BE2C (cell line): ENCODE measurements around the gene TGM2.

Experiments used
- DNase-seq: peaks from one replicate; pipeline ENCODE4 v3.0.0-alpha.2; 2020
- H3K27me3 ChIP-seq: fragments of 250-450 bp; sonication (Bioruptor Pico); 2 replicates; pipeline ENCODE4 v1.5.1; 2020; ENCODE audit warnings: mild to moderate bottlenecking
- H3K36me3 ChIP-seq: fragments of 250-450 bp; sonication (Bioruptor Pico); 2 replicates; pipeline ENCODE4 v1.5.1; 2020; ENCODE audit warnings: mild to moderate bottlenecking
- H3K4me1 ChIP-seq: fragments of 250-450 bp; sonication (Bioruptor Pico); 2 replicates; pipeline ENCODE4 v1.5.1; 2020
- H3K4me3 ChIP-seq: 2 replicates; pipeline ENCODE4 v1.5.1; 2011; ENCODE audit warnings: low read depth, low read length
- H3K9me3 ChIP-seq: fragments of 250-450 bp; sonication (Bioruptor Pico); 2 replicates; pipeline ENCODE4 v1.5.1; 2020
- TF ChIP-seq, protein P1 (sequence below): IDR thresholded peaks from 2 replicates; pipeline ENCODE4 v1.5.1; 2012; ENCODE audit warnings: mild to moderate bottlenecking, low read depth, low read length

The TGM2 gene

GRCh38 chr20:38148328-38149102 is 16.6 kb downstream of the TGM2 start:
- Histone ChIP-seq H3K27me3 (no peaks in the 10 kb centered on the region), H3K36me3 (no peaks in the 10 kb centered on the region), H3K9me3 (no peaks in the 10 kb centered on the region), H3K4me3 (no peak overlapping the region), H3K4me1 (peaks cover 25% of the 10 kb centered on the region)
- no peak for DNase-seq
- TF ChIP-seq, protein P1, sequence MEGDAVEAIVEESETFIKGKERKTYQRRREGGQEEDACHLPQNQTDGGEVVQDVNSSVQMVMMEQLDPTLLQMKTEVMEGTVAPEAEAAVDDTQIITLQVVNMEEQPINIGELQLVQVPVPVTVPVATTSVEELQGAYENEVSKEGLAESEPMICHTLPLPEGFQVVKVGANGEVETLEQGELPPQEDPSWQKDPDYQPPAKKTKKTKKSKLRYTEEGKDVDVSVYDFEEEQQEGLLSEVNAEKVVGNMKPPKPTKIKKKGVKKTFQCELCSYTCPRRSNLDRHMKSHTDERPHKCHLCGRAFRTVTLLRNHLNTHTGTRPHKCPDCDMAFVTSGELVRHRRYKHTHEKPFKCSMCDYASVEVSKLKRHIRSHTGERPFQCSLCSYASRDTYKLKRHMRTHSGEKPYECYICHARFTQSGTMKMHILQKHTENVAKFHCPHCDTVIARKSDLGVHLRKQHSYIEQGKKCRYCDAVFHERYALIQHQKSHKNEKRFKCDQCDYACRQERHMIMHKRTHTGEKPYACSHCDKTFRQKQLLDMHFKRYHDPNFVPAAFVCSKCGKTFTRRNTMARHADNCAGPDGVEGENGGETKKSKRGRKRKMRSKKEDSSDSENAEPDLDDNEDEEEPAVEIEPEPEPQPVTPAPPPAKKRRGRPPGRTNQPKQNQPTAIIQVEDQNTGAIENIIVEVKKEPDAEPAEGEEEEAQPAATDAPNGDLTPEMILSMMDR = no peak

DNA sequence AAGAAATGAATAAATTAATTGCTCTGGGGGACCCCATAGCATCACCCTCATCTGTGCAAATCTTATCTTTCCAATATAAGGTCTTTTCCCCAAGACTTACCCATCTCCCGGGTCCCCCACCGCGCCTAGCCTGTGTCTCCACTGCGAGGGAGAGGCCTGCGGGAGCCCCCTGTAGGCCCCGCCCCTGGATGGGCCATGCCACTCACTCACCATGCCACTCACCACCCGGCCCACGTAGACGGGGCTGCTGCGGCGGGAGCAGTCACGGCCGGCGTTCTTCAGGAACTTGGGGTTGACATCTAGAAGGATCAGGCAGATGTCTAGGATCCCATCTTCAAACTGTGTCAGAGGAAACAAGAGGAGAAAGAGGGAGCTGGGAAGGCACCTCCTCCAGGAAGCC is 17.3 kb downstream of the TGM2 start:
- H3K4me1 ChIP-seq = peaks cover 26% of the 10 kb centered on the region
- no peaks in the 10 kb centered on the region for H3K36me3 ChIP-seq
- no peaks in the 10 kb centered on the region for H3K9me3 ChIP-seq
- DNase-seq = no peak
- no peaks in the 10 kb centered on the region for H3K27me3 ChIP-seq
- no peak overlapping the region for H3K4me3 ChIP-seq
- TF ChIP-seq, protein P1 = no peak

GRCh38 chr20:38147163-38147562 is 17.9 kb downstream of the TGM2 start:
- H3K4me1 ChIP-seq = peaks cover 21% of the 10 kb centered on the region

GRCh38 chr20:38146628-38147027 is 18.4 kb downstream of the TGM2 start:
- Histone ChIP-seq H3K4me1 (peaks cover 19% of the 10 kb centered on the region), H3K4me3 (no peak overlapping the region), H3K36me3 (no peaks in the 10 kb centered on the region), H3K27me3 (no peaks in the 10 kb centered on the region), H3K9me3 (no peaks in the 10 kb centered on the region)
- no peak for DNase-seq
- TF ChIP-seq, protein P1 = no peak

More at GRCh38 chr20:38147163-38147562, 17.9 kb downstream of the TGM2 start:
- no peak for DNase-seq
- Histone ChIP-seq H3K4me3 (no peak overlapping the region), H3K36me3 (no peaks in the 10 kb centered on the region), H3K9me3 (no peaks in the 10 kb centered on the region), H3K27me3 (no peaks in the 10 kb centered on the region)
- TF ChIP-seq, protein P1 = no peak

GRCh38 chr20:38146156-38146555 is 18.9 kb downstream of the TGM2 start:
- Histone ChIP-seq H3K9me3 (no peaks in the 10 kb centered on the region), H3K36me3 (no peaks in the 10 kb centered on the region), H3K27me3 (no peaks in the 10 kb centered on the region), H3K4me3 (no peak overlapping the region), H3K4me1 (peaks cover 16% of the 10 kb centered on the region)
- DNase-seq = no peak
- TF ChIP-seq, protein P1 = no peak

GRCh38 chr20:38145729-38146075 is 19.4 kb downstream of the TGM2 start:
- DNase-seq = no peak
- Histone ChIP-seq H3K4me3 (no peak overlapping the region), H3K36me3 (no peaks in the 10 kb centered on the region), H3K4me1 (peaks cover 20% of the 10 kb centered on the region), H3K27me3 (no peaks in the 10 kb centered on the region), H3K9me3 (no peaks in the 10 kb centered on the region)
- TF ChIP-seq, protein P1 = no peak
